Measurements from ENCODE around the gene SDHAF1.
"Not testable (repeated sequence)": the region's sequence is repeated elsewhere in the genome, so short reads cannot be mapped to it uniquely, and the experiment has no call there.

Gene SDHAF1

DNA sequence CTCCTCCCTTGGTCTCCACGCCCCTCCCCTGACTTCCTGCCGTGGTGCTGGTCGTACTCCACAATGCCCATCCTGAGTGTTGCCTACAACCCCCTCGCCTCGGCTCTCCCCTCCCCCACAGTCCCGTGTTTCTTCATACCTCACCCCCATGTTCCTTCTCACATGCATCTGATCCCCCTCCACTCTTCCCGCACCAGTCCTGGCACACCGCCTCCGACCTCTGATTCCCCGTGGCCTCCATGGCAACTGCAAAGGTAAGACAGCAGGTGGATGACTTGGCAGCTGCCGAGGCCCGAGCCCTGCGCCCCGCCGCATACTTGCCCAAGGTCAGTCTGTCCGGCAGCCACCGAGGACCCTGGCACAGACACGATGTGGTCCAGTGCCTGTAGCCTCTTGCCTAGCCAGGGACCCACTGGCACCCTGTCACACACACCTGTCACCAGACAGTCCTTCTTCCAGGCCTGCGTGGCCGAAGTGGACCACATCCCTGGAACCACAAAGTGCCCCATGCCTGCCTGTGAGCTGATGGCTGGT, 16.1 kb upstream of the SDHAF1 start:
- Histone ChIP-seq H3K9ac (ENCODE audit: low read depth, low read length, poor library complexity, severe bottlenecking) (no peak overlapping the region), H4K20me1 (ENCODE audit: insufficient read depth, low read length, poor library complexity, severe bottlenecking) (no peaks in the 10 kb centered on the region), H3K4me2 (ENCODE audit: low read depth, low read length, poor library complexity, severe bottlenecking) (no peak overlapping the region)

DNA sequence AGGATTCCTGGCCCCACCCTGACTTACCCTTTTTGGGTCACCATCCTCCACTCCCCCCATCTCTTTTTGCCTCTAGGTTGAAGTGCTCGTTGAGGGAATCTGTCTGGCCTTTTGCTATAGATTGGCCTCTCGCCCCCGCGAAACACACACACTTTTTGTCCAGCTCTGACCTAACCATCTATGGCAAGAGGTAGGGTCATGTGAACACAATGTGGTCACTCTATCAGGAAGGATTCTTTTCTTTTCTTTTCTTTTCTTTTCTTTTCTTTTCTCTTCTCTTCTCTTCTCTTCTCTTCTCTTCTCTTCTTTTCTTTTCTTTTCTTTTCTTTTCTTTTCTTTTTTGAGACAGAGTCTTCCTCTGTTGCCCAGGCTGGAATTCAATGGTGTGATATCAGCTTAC, 14.0 kb upstream of the SDHAF1 start:
- not testable (repeated sequence) for H3K4me3 ChIP-seq (ENCODE audit: low read length, poor library complexity, severe bottlenecking); H4K20me1 ChIP-seq (ENCODE audit: insufficient read depth, low read length, poor library complexity, severe bottlenecking); H3K36me3 ChIP-seq (ENCODE audit: insufficient read depth, low read length); H3K4me1 ChIP-seq (ENCODE audit: insufficient read depth, low read length, poor library complexity, severe bottlenecking); H3K9me3 ChIP-seq (ENCODE audit: insufficient read depth, low read depth, low read length); H3K9me2 ChIP-seq (replicated peaks; ENCODE audit: low read depth, low read length); H2AFZ ChIP-seq (ENCODE audit: low read length); H3K9ac ChIP-seq (ENCODE audit: low read depth, low read length, poor library complexity, severe bottlenecking); H3K4me2 ChIP-seq (ENCODE audit: low read depth, low read length, poor library complexity, severe bottlenecking); H3K79me2 ChIP-seq (ENCODE audit: insufficient read depth, low read length); H3F3A ChIP-seq (ENCODE audit: low read depth); H3K27me3 ChIP-seq (ENCODE audit: insufficient read depth, low read length, poor library complexity, severe bottlenecking)

More for the DNA sequence above, 16.1 kb upstream of the SDHAF1 start:
- Histone ChIP-seq H3K79me2 (ENCODE audit: insufficient read depth, low read length) (no peaks in the 10 kb centered on the region), H3F3A (ENCODE audit: low read depth) (no peaks in the 10 kb centered on the region), H3K4me3 (ENCODE audit: low read length, poor library complexity, severe bottlenecking) (no peak overlapping the region), H3K9me3 (ENCODE audit: insufficient read depth, low read depth, low read length) (no peaks in the 10 kb centered on the region), H3K9me2 (replicated peaks; ENCODE audit: low read depth, low read length) (no peaks in the 10 kb centered on the region), H2AFZ (ENCODE audit: low read length) (no peak overlapping the region), H3K36me3 (ENCODE audit: insufficient read depth, low read length) (no peaks in the 10 kb centered on the region), H3K4me1 (ENCODE audit: insufficient read depth, low read length, poor library complexity, severe bottlenecking) (no peaks in the 10 kb centered on the region), H3K27me3 (ENCODE audit: insufficient read depth, low read length, poor library complexity, severe bottlenecking) (no peaks in the 10 kb centered on the region)
- TF ChIP-seq, protein P1, sequence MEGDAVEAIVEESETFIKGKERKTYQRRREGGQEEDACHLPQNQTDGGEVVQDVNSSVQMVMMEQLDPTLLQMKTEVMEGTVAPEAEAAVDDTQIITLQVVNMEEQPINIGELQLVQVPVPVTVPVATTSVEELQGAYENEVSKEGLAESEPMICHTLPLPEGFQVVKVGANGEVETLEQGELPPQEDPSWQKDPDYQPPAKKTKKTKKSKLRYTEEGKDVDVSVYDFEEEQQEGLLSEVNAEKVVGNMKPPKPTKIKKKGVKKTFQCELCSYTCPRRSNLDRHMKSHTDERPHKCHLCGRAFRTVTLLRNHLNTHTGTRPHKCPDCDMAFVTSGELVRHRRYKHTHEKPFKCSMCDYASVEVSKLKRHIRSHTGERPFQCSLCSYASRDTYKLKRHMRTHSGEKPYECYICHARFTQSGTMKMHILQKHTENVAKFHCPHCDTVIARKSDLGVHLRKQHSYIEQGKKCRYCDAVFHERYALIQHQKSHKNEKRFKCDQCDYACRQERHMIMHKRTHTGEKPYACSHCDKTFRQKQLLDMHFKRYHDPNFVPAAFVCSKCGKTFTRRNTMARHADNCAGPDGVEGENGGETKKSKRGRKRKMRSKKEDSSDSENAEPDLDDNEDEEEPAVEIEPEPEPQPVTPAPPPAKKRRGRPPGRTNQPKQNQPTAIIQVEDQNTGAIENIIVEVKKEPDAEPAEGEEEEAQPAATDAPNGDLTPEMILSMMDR (conservative IDR thresholded peaks at IDR 0.05; ENCODE audit: low read length), result no peak
- no peak for TF ChIP-seq EZH2phosphoT487 (IDR thresholded peaks at IDR 0.05; ENCODE audit: borderline replicate concordance)

DNA sequence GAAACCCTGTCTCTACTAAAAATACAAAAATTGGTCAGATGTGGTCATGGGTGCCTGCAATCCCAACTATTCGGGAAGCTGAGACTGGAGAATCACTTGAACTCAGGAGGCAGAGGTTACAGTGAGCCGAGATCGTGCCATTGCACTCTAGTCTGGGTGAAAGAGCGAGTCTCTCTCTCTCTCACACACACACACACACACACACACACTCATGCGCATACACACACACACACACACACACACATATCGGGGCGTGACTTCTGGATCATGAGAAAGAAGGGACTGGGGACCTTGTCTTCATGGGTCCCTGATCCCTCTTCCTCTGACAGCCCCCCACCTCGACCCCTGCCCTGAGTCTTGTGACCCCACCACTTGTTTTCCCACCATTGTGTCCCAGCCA, 11.8 kb upstream of the SDHAF1 start:
- no peaks in the 10 kb centered on the region for H3K36me3 ChIP-seq (ENCODE audit: insufficient read depth, low read length)
- no peaks in the 10 kb centered on the region for H3K9me3 ChIP-seq (ENCODE audit: insufficient read depth, low read depth, low read length)
- no peak for TF ChIP-seq EZH2phosphoT487 (IDR thresholded peaks at IDR 0.05; ENCODE audit: borderline replicate concordance)
- TF ChIP-seq, protein P1 (conservative IDR thresholded peaks at IDR 0.05; ENCODE audit: low read length), result no peak
- H3K27me3 ChIP-seq (ENCODE audit: insufficient read depth, low read length, poor library complexity, severe bottlenecking), result peaks cover 13% of the 10 kb centered on the region
- H3K9ac ChIP-seq (ENCODE audit: low read depth, low read length, poor library complexity, severe bottlenecking), result no peak overlapping the region
- H2AFZ ChIP-seq (ENCODE audit: low read length), result no peak overlapping the region
- H3F3A ChIP-seq (ENCODE audit: low read depth), result no peaks in the 10 kb centered on the region
- H3K79me2 ChIP-seq (ENCODE audit: insufficient read depth, low read length), result no peaks in the 10 kb centered on the region
- no peaks in the 10 kb centered on the region for H4K20me1 ChIP-seq (ENCODE audit: insufficient read depth, low read length, poor library complexity, severe bottlenecking)
- no peak overlapping the region for H3K4me2 ChIP-seq (ENCODE audit: low read depth, low read length, poor library complexity, severe bottlenecking)
- H3K9me2 ChIP-seq (replicated peaks; ENCODE audit: low read depth, low read length), result no peaks in the 10 kb centered on the region
- no peak overlapping the region for H3K4me3 ChIP-seq (ENCODE audit: low read length, poor library complexity, severe bottlenecking)
- no peaks in the 10 kb centered on the region for H3K4me1 ChIP-seq (ENCODE audit: insufficient read depth, low read length, poor library complexity, severe bottlenecking)

DNA sequence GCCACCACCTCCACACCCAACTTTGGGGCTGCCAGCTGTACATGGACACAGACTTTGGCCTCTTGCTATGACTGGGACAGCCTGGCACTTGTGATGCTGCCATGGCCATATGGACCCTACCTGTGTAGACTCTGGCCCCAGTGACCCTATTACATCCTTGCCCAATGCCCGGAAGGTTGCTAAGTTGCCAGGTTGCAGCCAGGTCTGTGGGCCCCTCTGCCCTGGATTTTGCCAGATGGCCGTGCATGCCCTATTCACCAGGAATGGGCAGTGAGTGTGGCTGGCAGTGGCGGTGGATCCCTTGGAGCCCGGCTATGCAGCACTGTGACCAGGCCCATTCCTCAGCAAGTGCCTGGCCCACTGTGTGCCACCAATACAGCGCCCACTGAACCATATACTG, 8.9 kb upstream of the SDHAF1 start:
- Histone ChIP-seq H3K4me2 (ENCODE audit: low read depth, low read length, poor library complexity, severe bottlenecking) (no peak overlapping the region), H3K9me2 (replicated peaks; ENCODE audit: low read depth, low read length) (no peaks in the 10 kb centered on the region), H3F3A (ENCODE audit: low read depth) (no peaks in the 10 kb centered on the region), H3K4me1 (ENCODE audit: insufficient read depth, low read length, poor library complexity, severe bottlenecking) (no peaks in the 10 kb centered on the region), H2AFZ (ENCODE audit: low read length) (no peak overlapping the region), H3K79me2 (ENCODE audit: insufficient read depth, low read length) (no peaks in the 10 kb centered on the region), H3K4me3 (ENCODE audit: low read length, poor library complexity, severe bottlenecking) (no peak overlapping the region), H3K27me3 (ENCODE audit: insufficient read depth, low read length, poor library complexity, severe bottlenecking) (peaks cover 13% of the 10 kb centered on the region), H3K9me3 (ENCODE audit: insufficient read depth, low read depth, low read length) (no peaks in the 10 kb centered on the region), H3K36me3 (ENCODE audit: insufficient read depth, low read length) (no peaks in the 10 kb centered on the region), H4K20me1 (ENCODE audit: insufficient read depth, low read length, poor library complexity, severe bottlenecking) (no peaks in the 10 kb centered on the region), H3K9ac (ENCODE audit: low read depth, low read length, poor library complexity, severe bottlenecking) (no peak overlapping the region)
- TF ChIP-seq, protein P1 (conservative IDR thresholded peaks at IDR 0.05; ENCODE audit: low read length), result no peak
- no peak for TF ChIP-seq EZH2phosphoT487 (IDR thresholded peaks at IDR 0.05; ENCODE audit: borderline replicate concordance)

Data from Loucy (cell line).